Smooth muscle cell (in vitro differentiated cells): ENCODE measurements around the gene CLCN4. TPM values are rescaled to one million over a fixed set of nuclear protein-coding genes. Genes with fewer than 3 reads are reported as not detected.

Experiments used
- DNase-seq: peaks from one replicate; lab custom pipeline; 2025; ENCODE audit not compliant: unreplicated experiment; lab: John Stamatoyannopoulos, UW
- H2AFZ ChIP-seq: fragments of 200-600 bp; sonication (generic); 2 replicates; pipeline ENCODE4 v1.6.0; 2016; ENCODE audit warnings: antibody characterized with exemption, low read depth, mild to moderate bottlenecking
- H3F3A ChIP-seq: fragments of 200-600 bp; sonication (generic); 2 replicates; pipeline ENCODE4 v1.6.0; 2017; ENCODE audit warnings: antibody characterized with exemption, low read depth
- H3K27ac ChIP-seq: fragments of 200-600 bp; sonication (generic); 2 replicates; pipeline ENCODE4 v1.5.1; 2016; ENCODE audit warnings: low read depth, mild to moderate bottlenecking
- H3K27me3 ChIP-seq: fragments of 200-600 bp; sonication (generic); 2 replicates; pipeline ENCODE4 v1.6.1; 2016; ENCODE audit warnings: low read depth, mild to moderate bottlenecking
- H3K36me3 ChIP-seq: fragments of 200-600 bp; sonication (generic); 2 replicates; pipeline ENCODE4 v1.5.1; 2016; ENCODE audit warnings: low read depth
- H3K4me1 ChIP-seq: fragments of 200-600 bp; sonication (generic); 2 replicates; pipeline ENCODE4 v1.5.1; 2016; ENCODE audit warnings: low read depth
- H3K4me2 ChIP-seq: fragments of 200-600 bp; sonication (generic); 2 replicates; pipeline ENCODE4 v1.6.0; 2016; ENCODE audit warnings: mild to moderate bottlenecking
- H3K4me3 ChIP-seq: fragments of 200-600 bp; sonication (generic); 2 replicates; pipeline ENCODE4 v1.5.1; 2016; ENCODE audit warnings: mild to moderate bottlenecking
- H3K79me2 ChIP-seq: fragments of 200-600 bp; sonication (generic); 2 replicates; pipeline ENCODE4 v1.6.0; 2016; ENCODE audit warnings: low read depth, mild to moderate bottlenecking
- H3K9ac ChIP-seq: fragments of 200-600 bp; sonication (generic); 2 replicates; pipeline ENCODE4 v1.6.0; 2016; ENCODE audit warnings: low read depth
- H3K9me3 ChIP-seq: fragments of 200-600 bp; sonication (generic); replicated peaks from 2 replicates; pipeline ENCODE4 v1.5.1; 2016; ENCODE audit warnings: low read depth
- H4K20me1 ChIP-seq: fragments of 200-600 bp; sonication (generic); 2 replicates; pipeline ENCODE4 v1.6.0; 2016; ENCODE audit warnings: low read depth
- CTCF ChIP-seq: fragments of 200-600 bp; sonication (generic); IDR thresholded peaks from 2 replicates; pipeline ENCODE4 v1.5.1; 2017; ENCODE audit warnings: borderline replicate concordance, mild to moderate bottlenecking, antibody characterized with exemption; ENCODE audit not compliant: insufficient read depth, poor library complexity, severe bottlenecking
- WGBS: methylation state at CpG from one replicate; pipeline ENCODE4 v1.1.7; 2016; ENCODE audit warnings: low lambda C conversion rate; 5-methylcytosine and 5-hydroxymethylcytosine counted together
- polyA plus RNA-seq: library from polyadenylated mRNA; unstranded; fragments of >200 nt; fragmentation: Nextera tagmentation; extraction: Ambion mirVana; gene quantifications from 2 replicates; pipeline ENCODE4 v1.2.1, GENCODE V29; 2016
- total RNA-seq: library from RNA; depleted of rRNA; stranded (reverse); fragments of >200 nt; gene quantifications from 2 replicates; pipeline ENCODE4 v1.2.3, GENCODE V29; 2014

CLCN4 gene
- total and polyA plus RNA-seq, 2 experiments from 2014 or later, result 2.5 to 3.1 TPM

GRCh38 chrX:10278716-10279115 is 121.9 kb downstream of the CLCN4 start:
- Histone ChIP-seq H3K9me3 (no peaks in the 10 kb centered on the region), H3K4me1 (no peaks in the 10 kb centered on the region), H3K36me3 (no peaks in the 10 kb centered on the region), H3K27me3 (peaks cover 3% of the 10 kb centered on the region), H4K20me1 (no peaks in the 10 kb centered on the region), H2AFZ (no peak overlapping the region), H3F3A (no peaks in the 10 kb centered on the region), H3K27ac (no peak overlapping the region), H3K79me2 (no peaks in the 10 kb centered on the region), H3K4me3 (no peak overlapping the region), H3K4me2 (no peak overlapping the region), H3K9ac (no peak overlapping the region)
- WGBS, result 86% methylated on average over 2 of the region's 2 CpGs
- DNase-seq, result no peak
- TF ChIP-seq CTCF, result no peak

GRCh38 chrX:10280071-10280470 is 123.3 kb downstream of the CLCN4 start:
- WGBS, result 84% methylated on average over 2 of the region's 2 CpGs
- Histone ChIP-seq H3K27ac (no peak overlapping the region), H3K4me2 (no peak overlapping the region), H3K36me3 (no peaks in the 10 kb centered on the region), H2AFZ (no peak overlapping the region), H3K27me3 (peaks cover 3% of the 10 kb centered on the region), H3K9me3 (no peaks in the 10 kb centered on the region), H3K79me2 (no peaks in the 10 kb centered on the region), H4K20me1 (no peaks in the 10 kb centered on the region), H3K4me3 (no peak overlapping the region), H3F3A (no peaks in the 10 kb centered on the region), H3K9ac (no peak overlapping the region), H3K4me1 (no peaks in the 10 kb centered on the region)
- no peak for TF ChIP-seq CTCF
- no peak for DNase-seq

GRCh38 chrX:10282490-10282889 is 125.7 kb downstream of the CLCN4 start:
- Histone ChIP-seq H3F3A (no peaks in the 10 kb centered on the region), H3K36me3 (no peaks in the 10 kb centered on the region), H3K27me3 (peaks cover 3% of the 10 kb centered on the region), H2AFZ (no peak overlapping the region), H3K4me1 (no peaks in the 10 kb centered on the region), H3K9ac (no peak overlapping the region), H3K4me3 (no peak overlapping the region), H3K27ac (no peak overlapping the region), H3K4me2 (no peak overlapping the region), H4K20me1 (no peaks in the 10 kb centered on the region), H3K9me3 (no peaks in the 10 kb centered on the region), H3K79me2 (no peaks in the 10 kb centered on the region)
- TF ChIP-seq CTCF, result no peak
- 100% methylated on average over 1 of the region's 1 CpG for whole genome bisulfite sequencing
- no peak for DNase-seq

GRCh38 chrX:10286195-10286594 is 129.4 kb downstream of the CLCN4 start:
- Histone ChIP-seq H4K20me1 (no peaks in the 10 kb centered on the region), H3K9me3 (no peaks in the 10 kb centered on the region), H3K36me3 (no peaks in the 10 kb centered on the region), H3K4me1 (no peaks in the 10 kb centered on the region), H3K4me2 (no peak overlapping the region), H3K79me2 (no peaks in the 10 kb centered on the region), H3K27me3 (peaks cover 3% of the 10 kb centered on the region), H2AFZ (no peak overlapping the region), H3K4me3 (no peak overlapping the region), H3K9ac (no peak overlapping the region), H3K27ac (no peak overlapping the region), H3F3A (no peaks in the 10 kb centered on the region)
- WGBS, result 61% methylated on average over 6 of the region's 6 CpGs
- TF ChIP-seq CTCF, result no peak
- DNase-seq, result no peak

Other genes with a start within 250 kb of the CLCN4 start
- 1.0 TPM in 1 of 2 replicates, not detected in the other for gene CLDN34, start 189.6 kb upstream of the CLCN4 start, total RNA-seq
- gene CLDN34, start 189.6 kb upstream of the CLCN4 start, polyA plus RNA-seq, result not detected in 2 replicates